Measurements from ENCODE around the gene FAM136A. TPM values are rescaled to one million over a fixed set of nuclear protein-coding genes. Genes with fewer than 3 reads are reported as not detected.

The FAM136A gene
- total and polyA plus RNA-seq, 2 of the 13 experiments (the other 11 are each of a cell fraction or from before 2014, with no cell fraction given) = 77.8 to 126 TPM

DNA sequence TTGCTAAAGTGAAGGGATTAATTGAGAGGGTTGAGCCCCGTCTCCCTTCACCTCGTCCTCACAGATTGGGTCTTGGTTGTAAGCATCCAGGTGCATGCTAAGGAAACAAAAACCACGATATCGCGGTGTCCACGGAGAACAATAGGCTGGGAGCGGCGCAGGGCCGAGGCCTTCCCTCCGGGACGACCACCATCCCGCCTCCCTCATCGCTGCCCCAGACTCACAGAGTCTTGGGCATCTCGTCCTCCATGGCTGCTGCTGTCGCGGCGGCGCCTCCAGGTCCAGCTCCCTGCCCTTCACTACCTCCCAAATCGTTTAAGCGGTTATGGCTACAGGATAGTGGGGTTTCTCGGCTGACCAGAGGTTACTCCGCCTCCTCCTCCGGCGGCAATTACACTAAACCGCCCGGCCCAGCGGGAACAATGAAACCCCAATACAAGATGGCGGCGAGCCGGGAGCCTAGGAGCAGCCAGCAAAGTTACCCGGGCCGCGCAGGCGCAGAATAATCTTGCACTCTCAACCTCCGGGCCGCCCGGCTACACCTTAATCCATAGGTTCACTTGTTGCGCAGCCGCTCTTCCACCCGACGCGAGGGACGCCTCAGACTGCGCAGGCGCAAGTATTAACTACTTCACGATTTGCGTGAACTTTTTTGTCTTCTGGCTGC lies 53.6 kb downstream of the FAM136A start, which contains the start of gene TIA1 (continued):
- TF ChIP-seq, protein P1, sequence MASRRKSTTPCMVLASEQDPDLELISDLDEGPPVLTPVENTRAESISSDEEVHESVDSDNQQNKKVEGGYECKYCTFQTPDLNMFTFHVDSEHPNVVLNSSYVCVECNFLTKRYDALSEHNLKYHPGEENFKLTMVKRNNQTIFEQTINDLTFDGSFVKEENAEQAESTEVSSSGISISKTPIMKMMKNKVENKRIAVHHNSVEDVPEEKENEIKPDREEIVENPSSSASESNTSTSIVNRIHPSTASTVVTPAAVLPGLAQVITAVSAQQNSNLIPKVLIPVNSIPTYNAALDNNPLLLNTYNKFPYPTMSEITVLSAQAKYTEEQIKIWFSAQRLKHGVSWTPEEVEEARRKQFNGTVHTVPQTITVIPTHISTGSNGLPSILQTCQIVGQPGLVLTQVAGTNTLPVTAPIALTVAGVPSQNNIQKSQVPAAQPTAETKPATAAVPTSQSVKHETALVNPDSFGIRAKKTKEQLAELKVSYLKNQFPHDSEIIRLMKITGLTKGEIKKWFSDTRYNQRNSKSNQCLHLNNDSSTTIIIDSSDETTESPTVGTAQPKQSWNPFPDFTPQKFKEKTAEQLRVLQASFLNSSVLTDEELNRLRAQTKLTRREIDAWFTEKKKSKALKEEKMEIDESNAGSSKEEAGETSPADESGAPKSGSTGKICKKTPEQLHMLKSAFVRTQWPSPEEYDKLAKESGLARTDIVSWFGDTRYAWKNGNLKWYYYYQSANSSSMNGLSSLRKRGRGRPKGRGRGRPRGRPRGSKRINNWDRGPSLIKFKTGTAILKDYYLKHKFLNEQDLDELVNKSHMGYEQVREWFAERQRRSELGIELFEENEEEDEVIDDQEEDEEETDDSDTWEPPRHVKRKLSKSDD (CRISPR knock-in tag; IDR thresholded peaks at IDR 0.05; ENCODE audit: low read depth) = peak; percentile 83; the same call in 1 of the 2 replicates
- TF ChIP-seq, protein P2, sequence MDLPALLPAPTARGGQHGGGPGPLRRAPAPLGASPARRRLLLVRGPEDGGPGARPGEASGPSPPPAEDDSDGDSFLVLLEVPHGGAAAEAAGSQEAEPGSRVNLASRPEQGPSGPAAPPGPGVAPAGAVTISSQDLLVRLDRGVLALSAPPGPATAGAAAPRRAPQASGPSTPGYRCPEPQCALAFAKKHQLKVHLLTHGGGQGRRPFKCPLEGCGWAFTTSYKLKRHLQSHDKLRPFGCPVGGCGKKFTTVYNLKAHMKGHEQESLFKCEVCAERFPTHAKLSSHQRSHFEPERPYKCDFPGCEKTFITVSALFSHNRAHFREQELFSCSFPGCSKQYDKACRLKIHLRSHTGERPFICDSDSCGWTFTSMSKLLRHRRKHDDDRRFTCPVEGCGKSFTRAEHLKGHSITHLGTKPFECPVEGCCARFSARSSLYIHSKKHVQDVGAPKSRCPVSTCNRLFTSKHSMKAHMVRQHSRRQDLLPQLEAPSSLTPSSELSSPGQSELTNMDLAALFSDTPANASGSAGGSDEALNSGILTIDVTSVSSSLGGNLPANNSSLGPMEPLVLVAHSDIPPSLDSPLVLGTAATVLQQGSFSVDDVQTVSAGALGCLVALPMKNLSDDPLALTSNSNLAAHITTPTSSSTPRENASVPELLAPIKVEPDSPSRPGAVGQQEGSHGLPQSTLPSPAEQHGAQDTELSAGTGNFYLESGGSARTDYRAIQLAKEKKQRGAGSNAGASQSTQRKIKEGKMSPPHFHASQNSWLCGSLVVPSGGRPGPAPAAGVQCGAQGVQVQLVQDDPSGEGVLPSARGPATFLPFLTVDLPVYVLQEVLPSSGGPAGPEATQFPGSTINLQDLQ (CRISPR knock-in tag; IDR thresholded peaks at IDR 0.05) = peak; percentile 75; the same call in 1 of the 2 replicates
- TF ChIP-seq, protein P3, sequence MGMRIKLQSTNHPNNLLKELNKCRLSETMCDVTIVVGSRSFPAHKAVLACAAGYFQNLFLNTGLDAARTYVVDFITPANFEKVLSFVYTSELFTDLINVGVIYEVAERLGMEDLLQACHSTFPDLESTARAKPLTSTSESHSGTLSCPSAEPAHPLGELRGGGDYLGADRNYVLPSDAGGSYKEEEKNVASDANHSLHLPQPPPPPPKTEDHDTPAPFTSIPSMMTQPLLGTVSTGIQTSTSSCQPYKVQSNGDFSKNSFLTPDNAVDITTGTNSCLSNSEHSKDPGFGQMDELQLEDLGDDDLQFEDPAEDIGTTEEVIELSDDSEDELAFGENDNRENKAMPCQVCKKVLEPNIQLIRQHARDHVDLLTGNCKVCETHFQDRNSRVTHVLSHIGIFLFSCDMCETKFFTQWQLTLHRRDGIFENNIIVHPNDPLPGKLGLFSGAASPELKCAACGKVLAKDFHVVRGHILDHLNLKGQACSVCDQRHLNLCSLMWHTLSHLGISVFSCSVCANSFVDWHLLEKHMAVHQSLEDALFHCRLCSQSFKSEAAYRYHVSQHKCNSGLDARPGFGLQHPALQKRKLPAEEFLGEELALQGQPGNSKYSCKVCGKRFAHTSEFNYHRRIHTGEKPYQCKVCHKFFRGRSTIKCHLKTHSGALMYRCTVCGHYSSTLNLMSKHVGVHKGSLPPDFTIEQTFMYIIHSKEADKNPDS (CRISPR knock-in tag; IDR thresholded peaks at IDR 0.05) = peak; percentile 16; the same call in 1 of the 2 replicates
- TF ChIP-seq, protein P4, sequence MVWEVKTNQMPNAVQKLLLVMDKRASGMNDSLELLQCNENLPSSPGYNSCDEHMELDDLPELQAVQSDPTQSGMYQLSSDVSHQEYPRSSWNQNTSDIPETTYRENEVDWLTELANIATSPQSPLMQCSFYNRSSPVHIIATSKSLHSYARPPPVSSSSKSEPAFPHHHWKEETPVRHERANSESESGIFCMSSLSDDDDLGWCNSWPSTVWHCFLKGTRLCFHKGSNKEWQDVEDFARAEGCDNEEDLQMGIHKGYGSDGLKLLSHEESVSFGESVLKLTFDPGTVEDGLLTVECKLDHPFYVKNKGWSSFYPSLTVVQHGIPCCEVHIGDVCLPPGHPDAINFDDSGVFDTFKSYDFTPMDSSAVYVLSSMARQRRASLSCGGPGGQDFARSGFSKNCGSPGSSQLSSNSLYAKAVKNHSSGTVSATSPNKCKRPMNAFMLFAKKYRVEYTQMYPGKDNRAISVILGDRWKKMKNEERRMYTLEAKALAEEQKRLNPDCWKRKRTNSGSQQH (CRISPR knock-in tag; IDR thresholded peaks at IDR 0.05; ENCODE audit: low read depth) = 0 out of 2 replicates have a peak, but pooled peaks have one; percentile 71
- TF ChIP-seq, protein P5, sequence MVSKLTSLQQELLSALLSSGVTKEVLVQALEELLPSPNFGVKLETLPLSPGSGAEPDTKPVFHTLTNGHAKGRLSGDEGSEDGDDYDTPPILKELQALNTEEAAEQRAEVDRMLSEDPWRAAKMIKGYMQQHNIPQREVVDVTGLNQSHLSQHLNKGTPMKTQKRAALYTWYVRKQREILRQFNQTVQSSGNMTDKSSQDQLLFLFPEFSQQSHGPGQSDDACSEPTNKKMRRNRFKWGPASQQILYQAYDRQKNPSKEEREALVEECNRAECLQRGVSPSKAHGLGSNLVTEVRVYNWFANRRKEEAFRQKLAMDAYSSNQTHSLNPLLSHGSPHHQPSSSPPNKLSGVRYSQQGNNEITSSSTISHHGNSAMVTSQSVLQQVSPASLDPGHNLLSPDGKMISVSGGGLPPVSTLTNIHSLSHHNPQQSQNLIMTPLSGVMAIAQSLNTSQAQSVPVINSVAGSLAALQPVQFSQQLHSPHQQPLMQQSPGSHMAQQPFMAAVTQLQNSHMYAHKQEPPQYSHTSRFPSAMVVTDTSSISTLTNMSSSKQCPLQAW (CRISPR knock-in tag; IDR thresholded peaks at IDR 0.05) = peak; percentile 48; the same call in 1 of the 2 replicates
- TF ChIP-seq ZNF552 (CRISPR knock-in tag; IDR thresholded peaks at IDR 0.05; ENCODE audit: borderline replicate concordance) (peak; percentile 24; the same call in 1 of the 2 replicates), MAFK (conservative IDR thresholded peaks at IDR 0.05 in 1 of 2, IDR thresholded peaks at IDR 0.05 in 1 of 2; ENCODE audit: low read length in 2 of 2) (no peak), PAF1 (CRISPR knock-in tag; IDR thresholded peaks at IDR 0.05) (0 out of 2 replicates have a peak, but pooled peaks have one; percentile 35), ZNF451 (CRISPR knock-in tag; IDR thresholded peaks at IDR 0.05) (no peak; the same call in none of the 2 replicates), WIZ (CRISPR knock-in tag; IDR thresholded peaks at IDR 0.05) (peak; percentile 96), ZNF564 (CRISPR knock-in tag; IDR thresholded peaks at IDR 0.05) (0 out of 2 replicates have a peak, but pooled peaks have one; percentile 59), CENPT (CRISPR knock-in tag; IDR thresholded peaks at IDR 0.05; ENCODE audit: low read depth) (no peak), SIX4 (CRISPR knock-in tag; IDR thresholded peaks at IDR 0.05) (peak; percentile 30; the same call in 1 of the 2 replicates)
- TF ChIP-seq, protein P6, sequence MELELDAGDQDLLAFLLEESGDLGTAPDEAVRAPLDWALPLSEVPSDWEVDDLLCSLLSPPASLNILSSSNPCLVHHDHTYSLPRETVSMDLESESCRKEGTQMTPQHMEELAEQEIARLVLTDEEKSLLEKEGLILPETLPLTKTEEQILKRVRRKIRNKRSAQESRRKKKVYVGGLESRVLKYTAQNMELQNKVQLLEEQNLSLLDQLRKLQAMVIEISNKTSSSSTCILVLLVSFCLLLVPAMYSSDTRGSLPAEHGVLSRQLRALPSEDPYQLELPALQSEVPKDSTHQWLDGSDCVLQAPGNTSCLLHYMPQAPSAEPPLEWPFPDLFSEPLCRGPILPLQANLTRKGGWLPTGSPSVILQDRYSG (CRISPR knock-in tag; IDR thresholded peaks at IDR 0.05) = peak; percentile 18; the same call in 1 of the 2 replicates

Data from HepG2 (cell line).